Measurements from ENCODE around the gene ATP2B2. TPM values are rescaled to one million over a fixed set of nuclear protein-coding genes. Genes with fewer than 3 reads are reported as not detected.

ATP2B2 gene
- total RNA-seq, 2 donors from 2014 or later: 0.14 to 0.74 TPM

DNA sequence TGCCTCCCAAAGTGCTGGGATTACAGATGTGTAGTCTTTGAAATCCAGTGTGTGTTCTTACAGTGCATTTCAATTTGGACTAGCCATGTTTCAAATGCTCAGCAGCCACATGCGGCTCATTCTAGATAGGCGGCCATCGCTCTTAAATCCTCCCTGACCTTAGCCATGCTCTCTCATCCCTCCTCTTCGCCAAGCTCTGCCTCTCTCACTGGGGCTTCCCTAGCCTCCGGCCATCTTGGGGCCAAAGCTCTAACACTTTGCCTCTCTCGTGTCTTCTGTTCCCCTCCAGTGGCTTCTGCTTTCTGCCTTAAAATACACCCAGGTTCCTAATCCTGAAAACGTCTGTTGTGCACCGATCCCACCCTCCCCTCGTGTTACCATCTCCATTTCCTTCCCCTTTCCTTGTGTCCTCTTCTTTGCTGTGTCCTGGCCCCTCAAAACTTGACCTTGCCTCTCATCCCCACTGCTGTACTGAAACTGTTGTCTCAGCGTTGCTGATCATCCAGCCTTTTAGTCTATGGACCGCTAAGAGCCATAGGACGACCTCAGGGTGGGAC is 211.3 kb downstream of the ATP2B2 start:
- Histone ChIP-seq H3K4me3 (no peak overlapping the region), H3K36me3 (no peaks in the 10 kb centered on the region), H3K9me3 (no peaks in the 10 kb centered on the region), H3K4me1 (replicated peaks) (no peaks in the 10 kb centered on the region), H3K27ac (no peak overlapping the region), H3K27me3 (replicated peaks; ENCODE audit: insufficient read depth) (no peaks in the 10 kb centered on the region)
- no peak for DNase-seq (ENCODE audit: low spot score)
- 90% methylated on average over 12 of the region's 12 CpGs for WGBS
- no peak for TF ChIP-seq POLR2AphosphoS5 (IDR thresholded peaks at IDR 0.05)
- TF ChIP-seq, protein P1, sequence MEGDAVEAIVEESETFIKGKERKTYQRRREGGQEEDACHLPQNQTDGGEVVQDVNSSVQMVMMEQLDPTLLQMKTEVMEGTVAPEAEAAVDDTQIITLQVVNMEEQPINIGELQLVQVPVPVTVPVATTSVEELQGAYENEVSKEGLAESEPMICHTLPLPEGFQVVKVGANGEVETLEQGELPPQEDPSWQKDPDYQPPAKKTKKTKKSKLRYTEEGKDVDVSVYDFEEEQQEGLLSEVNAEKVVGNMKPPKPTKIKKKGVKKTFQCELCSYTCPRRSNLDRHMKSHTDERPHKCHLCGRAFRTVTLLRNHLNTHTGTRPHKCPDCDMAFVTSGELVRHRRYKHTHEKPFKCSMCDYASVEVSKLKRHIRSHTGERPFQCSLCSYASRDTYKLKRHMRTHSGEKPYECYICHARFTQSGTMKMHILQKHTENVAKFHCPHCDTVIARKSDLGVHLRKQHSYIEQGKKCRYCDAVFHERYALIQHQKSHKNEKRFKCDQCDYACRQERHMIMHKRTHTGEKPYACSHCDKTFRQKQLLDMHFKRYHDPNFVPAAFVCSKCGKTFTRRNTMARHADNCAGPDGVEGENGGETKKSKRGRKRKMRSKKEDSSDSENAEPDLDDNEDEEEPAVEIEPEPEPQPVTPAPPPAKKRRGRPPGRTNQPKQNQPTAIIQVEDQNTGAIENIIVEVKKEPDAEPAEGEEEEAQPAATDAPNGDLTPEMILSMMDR (IDR thresholded peaks at IDR 0.05): no peak
- TF ChIP-seq POLR2A (IDR thresholded peaks at IDR 0.05): no peak
- intact Hi-C loops (cut with DNase I): no loop called here

DNA sequence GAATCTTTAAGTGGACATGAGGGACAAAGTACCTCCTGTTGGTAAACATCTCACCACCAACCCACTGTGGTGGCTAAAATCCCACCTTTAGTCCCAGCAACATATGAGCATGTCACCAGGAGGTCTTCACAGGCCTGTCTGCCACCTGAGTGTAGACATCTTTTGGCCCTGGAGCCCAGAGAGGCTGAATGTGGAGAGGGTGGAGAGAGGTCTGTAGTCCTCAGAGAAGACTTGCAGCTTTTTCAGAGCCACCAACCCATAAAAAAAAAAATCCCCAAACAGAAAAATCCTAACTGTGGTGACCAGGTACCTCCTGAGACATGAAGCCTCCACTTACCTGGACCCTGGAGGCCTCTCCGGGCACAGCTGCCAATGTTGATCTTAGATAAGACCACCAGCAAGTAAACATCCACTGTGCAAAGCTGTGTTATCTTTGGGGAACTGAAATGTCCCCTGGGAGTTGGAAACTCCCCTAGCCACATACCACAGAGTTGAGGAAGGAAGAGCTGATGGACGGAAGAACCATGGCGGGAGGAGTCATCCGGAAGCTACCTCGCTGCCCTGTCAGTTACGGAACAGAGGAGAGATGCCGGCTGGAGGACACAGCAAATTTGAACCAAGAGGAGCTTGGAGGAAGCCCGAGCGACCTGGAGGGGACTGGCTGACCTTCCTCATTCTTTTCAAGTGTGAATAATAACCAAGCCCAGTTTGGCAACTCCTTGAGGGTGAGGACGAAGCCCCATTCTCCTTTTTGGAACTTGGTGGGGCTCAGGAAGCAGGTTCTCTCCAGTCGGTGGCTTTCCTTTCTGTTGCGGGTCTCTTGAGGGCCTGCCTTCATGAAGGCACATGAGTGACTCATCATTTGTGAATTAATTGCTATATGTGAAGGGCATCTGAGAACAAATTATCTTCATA is 212.6 kb downstream of the ATP2B2 start, which contains the start of gene GHRL:
Gene GHRL, minus strand, starts transcription at position 443 of the 915 bp plus-strand sequence. CDS start 2,767 bp downstream, outside the sequence.
- no peaks in the 10 kb centered on the region for H3K9me3 ChIP-seq
- no peak within 1 kb of the TSS for H3K4me3 ChIP-seq
- H3K27me3 ChIP-seq (replicated peaks; ENCODE audit: insufficient read depth): no peaks in the 10 kb centered on the region
- WGBS: 66% methylated on average over 12 of the region's 12 CpGs
- DNase-seq (ENCODE audit: low spot score): no peak
- intact Hi-C loops (cut with DNase I): no loop called here
- H3K4me1 ChIP-seq (replicated peaks): no peaks in the 10 kb centered on the region
- no peaks in the 10 kb centered on the region for H3K36me3 ChIP-seq
- no peak within 1 kb of the TSS for H3K27ac ChIP-seq
- TF ChIP-seq POLR2AphosphoS5 (IDR thresholded peaks at IDR 0.05): no peak

DNA sequence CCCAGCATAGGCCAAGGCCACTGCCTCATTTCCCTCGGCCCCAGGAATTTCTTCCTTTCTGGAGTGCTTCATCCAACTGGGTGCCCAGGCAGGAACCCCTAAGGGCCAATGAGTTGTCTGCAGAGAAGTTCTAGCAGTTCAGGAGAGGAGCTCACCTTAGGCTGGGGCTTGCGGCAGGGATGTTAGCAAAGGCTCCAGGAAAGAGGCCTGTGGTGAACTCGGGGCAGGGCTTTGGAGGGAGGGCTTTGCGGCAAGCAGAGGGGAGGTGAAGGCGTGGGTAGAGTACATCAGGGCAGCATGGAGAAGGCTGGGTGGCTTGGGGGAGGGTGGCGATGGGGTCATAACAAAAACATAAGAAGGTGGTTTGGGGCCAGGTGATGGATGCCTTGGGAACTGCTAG is 213.7 kb downstream of the ATP2B2 start:
- no peaks in the 10 kb centered on the region for H3K27me3 ChIP-seq (replicated peaks; ENCODE audit: insufficient read depth)
- no peaks in the 10 kb centered on the region for H3K36me3 ChIP-seq
- no peaks in the 10 kb centered on the region for H3K4me1 ChIP-seq (replicated peaks)
- intact Hi-C loops (cut with DNase I): no loop called here
- WGBS: 85% methylated on average over 6 of the region's 6 CpGs
- no peaks in the 10 kb centered on the region for H3K9me3 ChIP-seq
- H3K27ac ChIP-seq: no peak overlapping the region
- no peak for DNase-seq (ENCODE audit: low spot score)
- TF ChIP-seq POLR2A (IDR thresholded peaks at IDR 0.05) (no peak), POLR2AphosphoS5 (IDR thresholded peaks at IDR 0.05) (no peak)
- TF ChIP-seq, protein P1 (IDR thresholded peaks at IDR 0.05): no peak
- H3K4me3 ChIP-seq: no peak overlapping the region

DNA sequence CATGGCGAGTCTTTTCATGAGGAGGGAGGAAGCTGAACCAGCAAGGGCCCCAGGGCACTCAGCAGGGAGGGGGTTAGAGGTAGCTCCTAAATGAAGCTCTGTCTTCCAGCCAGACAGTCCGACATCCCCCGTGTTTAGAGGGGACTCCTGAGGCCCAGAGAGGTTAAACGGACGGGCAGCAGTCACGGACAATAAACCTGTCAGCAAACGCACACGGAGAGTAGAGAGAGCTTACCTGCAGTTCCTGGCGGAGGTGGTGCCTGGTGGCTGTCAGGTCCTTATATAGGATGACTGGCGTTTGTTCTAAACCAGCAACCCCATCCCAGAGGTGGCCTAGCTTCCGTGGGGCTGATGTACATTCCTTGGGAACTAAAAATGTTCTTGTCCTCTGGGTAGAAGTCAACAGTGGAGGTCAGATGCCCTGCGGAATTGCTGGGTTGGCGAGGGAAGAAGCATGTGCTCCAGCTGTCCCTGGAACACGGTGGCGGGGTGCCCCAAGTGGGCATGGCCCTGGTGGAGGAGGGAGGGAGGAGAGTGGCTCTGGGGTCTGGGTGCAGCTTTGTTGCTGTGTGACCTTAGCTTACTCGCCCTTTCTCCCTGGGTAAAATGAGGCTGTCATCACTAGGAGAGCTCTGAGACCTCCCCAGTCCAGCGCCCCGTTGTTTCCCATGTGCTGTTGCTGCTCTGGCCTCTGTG is 214.8 kb downstream of the ATP2B2 start:
- Histone ChIP-seq H3K27me3 (replicated peaks; ENCODE audit: insufficient read depth) (no peaks in the 10 kb centered on the region), H3K4me1 (replicated peaks) (no peaks in the 10 kb centered on the region), H3K27ac (no peak overlapping the region), H3K4me3 (no peak overlapping the region), H3K9me3 (no peaks in the 10 kb centered on the region), H3K36me3 (no peaks in the 10 kb centered on the region)
- DNase-seq (ENCODE audit: low spot score): no peak
- intact Hi-C loops (cut with DNase I): no loop called here
- 44% methylated on average over 18 of the region's 18 CpGs for WGBS
- TF ChIP-seq POLR2A (IDR thresholded peaks at IDR 0.05): no peak
- TF ChIP-seq POLR2AphosphoS5 (IDR thresholded peaks at IDR 0.05): no peak
- TF ChIP-seq, protein P1 (IDR thresholded peaks at IDR 0.05): no peak

DNA sequence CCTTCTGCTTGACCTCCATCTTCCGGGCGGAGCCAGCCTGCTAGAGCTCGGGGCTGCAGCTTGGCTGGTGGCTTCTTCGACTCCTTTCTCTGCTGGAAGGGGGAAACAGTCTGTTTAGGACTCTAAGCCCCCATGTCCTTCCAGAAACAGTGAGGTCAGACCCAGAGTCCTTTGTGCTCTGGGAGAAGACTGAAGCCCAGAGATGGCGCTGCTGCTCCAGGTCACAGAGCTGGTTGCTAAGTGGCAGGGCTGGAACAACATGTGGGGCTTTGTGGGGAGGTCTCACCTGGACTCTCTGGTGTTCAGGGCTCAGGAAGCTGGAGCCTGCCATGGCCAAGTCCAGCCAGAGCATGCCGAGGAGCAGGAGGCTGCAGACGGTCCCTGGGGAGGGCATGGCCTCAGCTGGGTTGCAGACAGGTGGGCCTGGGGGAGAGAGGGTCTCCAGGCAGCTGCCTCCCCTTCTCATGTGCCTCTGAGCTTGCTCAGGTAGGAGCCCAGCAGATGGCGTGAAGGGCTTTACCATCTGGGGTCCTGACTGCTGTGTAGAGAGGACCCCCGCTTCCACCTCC is 215.5 kb downstream of the ATP2B2 start:
- no peaks in the 10 kb centered on the region for H3K36me3 ChIP-seq
- no peaks in the 10 kb centered on the region for H3K27me3 ChIP-seq (replicated peaks; ENCODE audit: insufficient read depth)
- no peaks in the 10 kb centered on the region for H3K9me3 ChIP-seq
- intact Hi-C loops (cut with DNase I): no loop called here
- H3K27ac ChIP-seq: no peak overlapping the region
- TF ChIP-seq POLR2A (IDR thresholded peaks at IDR 0.05) (no peak), POLR2AphosphoS5 (IDR thresholded peaks at IDR 0.05) (no peak)
- TF ChIP-seq, protein P1 (IDR thresholded peaks at IDR 0.05): no peak
- H3K4me3 ChIP-seq: no peak overlapping the region
- no peaks in the 10 kb centered on the region for H3K4me1 ChIP-seq (replicated peaks)
- DNase-seq (ENCODE audit: low spot score): no peak
- 70% methylated on average over 9 of the region's 9 CpGs for WGBS
